GM23338 (cell line): ENCODE measurements around the gene EPB41L4A. TPM values are rescaled to one million over a fixed set of nuclear protein-coding genes. Genes with fewer than 3 reads are reported as not detected.
A peak's percentile ranks its signal among the peaks of the same experiment; 100 is the strongest.

Source experiments
- ATAC-seq: fragments of 200-7000 bp; cut with Tn5 transposase; 3 replicates; pipeline ENCODE4 v1.9.1; 2020
- DNase-seq: peaks from one replicate; pipeline ENCODE4 v3.0.0-alpha.2; 2015; ENCODE audit warnings: low spot score
- H2AFZ ChIP-seq: fragments of 200-600 bp; sonication (generic); 2 replicates; pipeline ENCODE4 v1.8.0; 2016; ENCODE audit warnings: antibody characterized with exemption, mild to moderate bottlenecking, moderate library complexity
- H3F3A ChIP-seq: fragments of 200-600 bp; sonication (generic); replicated peaks from 2 replicates; pipeline ENCODE4 v1.8.0; 2017; ENCODE audit warnings: antibody characterized with exemption, mixed run types, low read depth
- H3K27ac ChIP-seq: fragments of 200-600 bp; sonication (generic); 2 replicates; pipeline ENCODE4 v1.6.1; 2016; ENCODE audit warnings: low read depth
- H3K27me3 ChIP-seq: fragments of 200-600 bp; sonication (generic); 2 replicates; pipeline ENCODE4 v1.8.0; 2016; ENCODE audit warnings: mild to moderate bottlenecking, mixed run types, moderate library complexity; ENCODE audit not compliant: insufficient read depth
- H3K36me3 ChIP-seq: fragments of 200-600 bp; sonication (generic); 2 replicates; pipeline ENCODE4 v1.8.0; 2016; ENCODE audit warnings: mild to moderate bottlenecking; ENCODE audit not compliant: insufficient read depth
- H3K4me1 ChIP-seq: fragments of 200-600 bp; sonication (generic); 2 replicates; pipeline ENCODE4 v1.8.0; 2016; ENCODE audit warnings: mild to moderate bottlenecking, moderate library complexity; ENCODE audit not compliant: insufficient read depth
- H3K4me2 ChIP-seq: fragments of 200-600 bp; sonication (generic); 2 replicates; pipeline ENCODE4 v1.7.1; 2017; ENCODE audit warnings: mixed run types
- H3K4me3 ChIP-seq: fragments of 200-600 bp; sonication (generic); 2 replicates; pipeline ENCODE4 v1.6.1; 2016; ENCODE audit warnings: mixed run types
- H3K79me2 ChIP-seq: fragments of 200-600 bp; sonication (generic); replicated peaks from 2 replicates; pipeline ENCODE4 v1.8.0; 2017; ENCODE audit warnings: mild to moderate bottlenecking; ENCODE audit not compliant: insufficient read depth
- H3K9me2 ChIP-seq: fragments of 200-600 bp; sonication (generic); 2 replicates; pipeline ENCODE4 v1.8.0; 2017; ENCODE audit not compliant: insufficient read depth
- H4K20me1 ChIP-seq: fragments of 200-600 bp; sonication (generic); replicated peaks from 2 replicates; pipeline ENCODE4 v1.8.0; 2017; ENCODE audit warnings: mild to moderate bottlenecking; ENCODE audit not compliant: insufficient read depth
- H3K27ac Mint-ChIP-seq: 2 replicates; pipeline ENCODE4 v1.8.0; 2020; ENCODE audit warnings: inconsistent platforms, mild to moderate bottlenecking, moderate library complexity, mixed read lengths
- H3K27me3 Mint-ChIP-seq: 3 replicates; pipeline ENCODE4 v1.8.0; 2022; ENCODE audit warnings: low read depth, mild to moderate bottlenecking, moderate library complexity, mixed read lengths, inconsistent platforms; ENCODE audit not compliant: insufficient read depth, poor library complexity
- H3K36me3 Mint-ChIP-seq: 3 replicates; pipeline ENCODE4 v1.8.0; 2021; ENCODE audit warnings: low read depth, mild to moderate bottlenecking, inconsistent platforms, moderate library complexity, mixed read lengths
- H3K4me1 Mint-ChIP-seq: 3 replicates; pipeline ENCODE4 v1.8.0; 2020; ENCODE audit warnings: mild to moderate bottlenecking, inconsistent platforms, mixed read lengths
- H3K4me3 Mint-ChIP-seq: 3 replicates; pipeline ENCODE4 v1.8.0; 2021; ENCODE audit warnings: moderate library complexity, mild to moderate bottlenecking, inconsistent platforms, mixed read lengths
- H3K9me3 Mint-ChIP-seq: 3 replicates; pipeline ENCODE4 v1.8.0; 2020; ENCODE audit warnings: moderate library complexity, mild to moderate bottlenecking, inconsistent platforms, mixed read lengths
- EZH2 ChIP-seq: fragments of 200-600 bp; sonication (generic); IDR thresholded peaks from one replicate; pipeline ENCODE4 v1.8.0; 2017; ENCODE audit warnings: antibody characterized with exemption, mild to moderate bottlenecking, low read depth; ENCODE audit not compliant: unreplicated experiment
- NANOG ChIP-seq: IDR thresholded peaks from 2 replicates; pipeline ENCODE4 v1.6.1; 2016; ENCODE audit warnings: antibody characterized with exemption, borderline replicate concordance
- POLR2AphosphoS5 ChIP-seq: IDR thresholded peaks from 2 replicates; pipeline ENCODE4 v1.6.1; 2016; ENCODE audit warnings: antibody characterized with exemption, low read depth
- REST ChIP-seq: IDR thresholded peaks from one replicate; pipeline ENCODE4 v1.6.1; 2018; ENCODE audit warnings: antibody characterized with exemption; ENCODE audit not compliant: unreplicated experiment
- ZNF462 ChIP-seq: fragments of 250-450 bp; sonication (Bioruptor Pico); IDR thresholded peaks from 2 replicates; pipeline ENCODE4 v1.5.0; 2020; ENCODE audit warnings: mild to moderate bottlenecking, moderate library complexity
- polyA plus RNA-seq: library from polyadenylated mRNA; unstranded; fragments of >200 nt; fragmentation: Nextera tagmentation; extraction: Ambion mirVana; gene quantifications from 2 replicates; pipeline ENCODE4 v1.2.1, GENCODE V29; 2016
- total RNA-seq: library from RNA; depleted of rRNA; stranded (reverse); fragments of >200 nt; shearing (Covaris generic); gene quantifications from 2 replicates; pipeline ENCODE4 v1.2.3, GENCODE V29; 2014

The EPB41L4A gene
- total and polyA plus RNA-seq, 2 experiments from 2014 or later, result 5.7 to 6.0 TPM

- TF ChIP-seq ZNF462 (CRISPR knock-in tag), result no peak; the same call in 1 of the 2 replicates
- 0 out of 2 replicates have a peak, but pooled peaks have one; percentile 34 for TF ChIP-seq NANOG
Measured at GRCh38 chr5:112160652-112161391, 258.3 kb downstream of the EPB41L4A start (continued).

GRCh38 chr5:112159435-112159834 is 259.6 kb downstream of the EPB41L4A start:
- ATAC-seq (no peak), DNase-seq (no peak)
- no peaks in the 10 kb centered on the region for H3K27me3 ChIP-seq
- peaks cover 10% of the 10 kb centered on the region for H4K20me1 ChIP-seq
- peaks cover 20% of the 10 kb centered on the region for H3K36me3 ChIP-seq
- Mint-ChIP-seq H3K4me1 (peaks cover 25% of the 10 kb centered on the region), H3K27ac (no peak overlapping the region), H3K36me3 (peaks cover 36% of the 10 kb centered on the region), H3K27me3 (peaks cover 17% of the 10 kb centered on the region), H3K4me3 (no peak overlapping the region), H3K9me3 (no peaks in the 10 kb centered on the region)
- H3K9me2 ChIP-seq, result no peaks in the 10 kb centered on the region
- H3K4me1 ChIP-seq, result peaks cover 11% of the 10 kb centered on the region
- H2AFZ ChIP-seq, result no peak overlapping the region
- no peak overlapping the region for H3K27ac ChIP-seq
- no peak overlapping the region for H3K4me3 ChIP-seq
- H3K4me2 ChIP-seq, result no peak overlapping the region
- H3K79me2 ChIP-seq, result peaks cover 23% of the 10 kb centered on the region
- H3F3A ChIP-seq, result peaks cover 22% of the 10 kb centered on the region
- TF ChIP-seq NANOG (no peak), REST (no peak), POLR2AphosphoS5 (no peak), EZH2 (no peak)
